HepG2 (cell line): ENCODE measurements around the gene HPS6.

Experiments used
- ADNP ChIP-seq: sonication (generic); formaldehyde crosslinking; IDR thresholded peaks from 2 replicates; pipeline ENCODE4 v1.4.0; 2020; ENCODE audit warnings: missing genetic modification reagents
- EP300 ChIP-seq, 3 experiments: sonication (generic) in 1 of 3; formaldehyde crosslinking in 1 of 3; IDR thresholded peaks; 2 replicates each; pipeline versions ENCODE4 v1.5.1 to v1.6.1; 2011 to 2020; ENCODE audit warnings: low read depth in 2 of 3, low read length in 2 of 3, borderline replicate concordance in 1 of 3, improper control_type of control experiment in 1 of 3, mild to moderate bottlenecking in 1 of 3, missing genetic modification reagents in 1 of 3, moderate library complexity in 1 of 3
- FOXM1 ChIP-seq: sonication (generic); formaldehyde crosslinking; IDR thresholded peaks from 2 replicates; pipeline ENCODE4 v1.5.0; 2020; ENCODE audit warnings: missing genetic modification reagents
- MED13 ChIP-seq: sonication (generic); formaldehyde crosslinking; IDR thresholded peaks from 2 replicates; pipeline ENCODE4 v1.5.0; 2020; ENCODE audit warnings: missing genetic modification reagents
- SUZ12 ChIP-seq: fragments of 150-350 bp; IDR thresholded peaks from 2 replicates; pipeline ENCODE4 v1.6.1; 2014; ENCODE audit warnings: low read depth, low read length
- TCF7L2 ChIP-seq: IDR thresholded peaks from 2 replicates; pipeline ENCODE4 v1.6.1; 2011; ENCODE audit warnings: mild to moderate bottlenecking, low read depth, low read length, moderate library complexity
- ZNF124 ChIP-seq: sonication (generic); formaldehyde crosslinking; IDR thresholded peaks from 2 replicates; pipeline ENCODE4 v1.4.0; 2020; ENCODE audit warnings: missing genetic modification reagents
- ZNF274 ChIP-seq: sonication (generic); formaldehyde crosslinking; IDR thresholded peaks from 2 replicates; pipeline ENCODE4 v1.5.1; 2020; ENCODE audit warnings: mild to moderate bottlenecking, missing genetic modification reagents
- ZNF614 ChIP-seq: IDR thresholded peaks from 2 replicates; pipeline ENCODE4 v1.6.1; 2018; ENCODE audit warnings: missing biosample characterization, missing genetic modification reagents, inconsistent platforms, borderline replicate concordance
- TF ChIP-seq, protein P1 (sequence below), 2 experiments: IDR thresholded peaks; 2 replicates each; pipeline ENCODE4 v1.6.1; 2011 to 2012; ENCODE audit warnings: low read length in 2 of 2, borderline replicate concordance in 1 of 2, low read depth in 1 of 2, mild to moderate bottlenecking in 1 of 2, moderate library complexity in 1 of 2
- TF ChIP-seq, protein P2 (sequence below): sonication (generic); formaldehyde crosslinking; IDR thresholded peaks from 2 replicates; pipeline ENCODE4 v1.5.0; 2020; ENCODE audit warnings: mild to moderate bottlenecking, missing genetic modification reagents, moderate library complexity

DNA sequence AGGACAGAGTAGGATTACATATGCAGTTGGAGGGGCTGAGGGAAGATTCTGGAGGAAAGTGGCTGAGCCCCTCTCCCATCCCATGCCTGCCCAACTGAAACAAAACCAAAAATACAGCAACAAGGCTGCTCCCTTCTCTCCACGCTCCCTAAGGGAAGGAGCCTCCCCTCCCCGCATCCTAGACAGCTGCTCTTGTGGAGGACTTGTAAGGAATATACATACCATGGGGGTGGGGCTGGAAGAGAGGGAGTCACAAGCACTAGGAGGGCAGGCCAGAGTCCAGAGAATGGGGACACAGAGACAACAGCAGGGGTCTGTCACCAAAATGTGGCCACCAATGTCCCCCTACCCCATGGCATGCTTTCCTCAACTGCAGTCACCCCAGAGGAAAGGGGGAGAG lies 41.8 kb downstream of the HPS6 start:
- TF ChIP-seq ZNF614 (CRISPR knock-in tag) (no peak), TCF7L2 (no peak), ZNF124 (CRISPR knock-in tag) (no peak), SUZ12 (no peak), ZNF274 (CRISPR knock-in tag) (no peak), FOXM1 (CRISPR knock-in tag) (no peak), EP300 (IDR thresholded peaks at IDR 0.05; ENCODE audit: low read depth in 2 of 2, low read length in 2 of 2) (no peak), EP300 (CRISPR knock-in tag; IDR thresholded peaks at IDR 0.05; ENCODE audit: borderline replicate concordance) (no peak), ADNP (CRISPR knock-in tag) (no peak), MED13 (CRISPR knock-in tag) (no peak)
- TF ChIP-seq, protein P1, sequence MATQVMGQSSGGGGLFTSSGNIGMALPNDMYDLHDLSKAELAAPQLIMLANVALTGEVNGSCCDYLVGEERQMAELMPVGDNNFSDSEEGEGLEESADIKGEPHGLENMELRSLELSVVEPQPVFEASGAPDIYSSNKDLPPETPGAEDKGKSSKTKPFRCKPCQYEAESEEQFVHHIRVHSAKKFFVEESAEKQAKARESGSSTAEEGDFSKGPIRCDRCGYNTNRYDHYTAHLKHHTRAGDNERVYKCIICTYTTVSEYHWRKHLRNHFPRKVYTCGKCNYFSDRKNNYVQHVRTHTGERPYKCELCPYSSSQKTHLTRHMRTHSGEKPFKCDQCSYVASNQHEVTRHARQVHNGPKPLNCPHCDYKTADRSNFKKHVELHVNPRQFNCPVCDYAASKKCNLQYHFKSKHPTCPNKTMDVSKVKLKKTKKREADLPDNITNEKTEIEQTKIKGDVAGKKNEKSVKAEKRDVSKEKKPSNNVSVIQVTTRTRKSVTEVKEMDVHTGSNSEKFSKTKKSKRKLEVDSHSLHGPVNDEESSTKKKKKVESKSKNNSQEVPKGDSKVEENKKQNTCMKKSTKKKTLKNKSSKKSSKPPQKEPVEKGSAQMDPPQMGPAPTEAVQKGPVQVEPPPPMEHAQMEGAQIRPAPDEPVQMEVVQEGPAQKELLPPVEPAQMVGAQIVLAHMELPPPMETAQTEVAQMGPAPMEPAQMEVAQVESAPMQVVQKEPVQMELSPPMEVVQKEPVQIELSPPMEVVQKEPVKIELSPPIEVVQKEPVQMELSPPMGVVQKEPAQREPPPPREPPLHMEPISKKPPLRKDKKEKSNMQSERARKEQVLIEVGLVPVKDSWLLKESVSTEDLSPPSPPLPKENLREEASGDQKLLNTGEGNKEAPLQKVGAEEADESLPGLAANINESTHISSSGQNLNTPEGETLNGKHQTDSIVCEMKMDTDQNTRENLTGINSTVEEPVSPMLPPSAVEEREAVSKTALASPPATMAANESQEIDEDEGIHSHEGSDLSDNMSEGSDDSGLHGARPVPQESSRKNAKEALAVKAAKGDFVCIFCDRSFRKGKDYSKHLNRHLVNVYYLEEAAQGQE (IDR thresholded peaks at IDR 0.05; ENCODE audit: borderline replicate concordance in 1 of 2, low read depth in 1 of 2, low read length in 2 of 2), result no peak
- TF ChIP-seq, protein P2, sequence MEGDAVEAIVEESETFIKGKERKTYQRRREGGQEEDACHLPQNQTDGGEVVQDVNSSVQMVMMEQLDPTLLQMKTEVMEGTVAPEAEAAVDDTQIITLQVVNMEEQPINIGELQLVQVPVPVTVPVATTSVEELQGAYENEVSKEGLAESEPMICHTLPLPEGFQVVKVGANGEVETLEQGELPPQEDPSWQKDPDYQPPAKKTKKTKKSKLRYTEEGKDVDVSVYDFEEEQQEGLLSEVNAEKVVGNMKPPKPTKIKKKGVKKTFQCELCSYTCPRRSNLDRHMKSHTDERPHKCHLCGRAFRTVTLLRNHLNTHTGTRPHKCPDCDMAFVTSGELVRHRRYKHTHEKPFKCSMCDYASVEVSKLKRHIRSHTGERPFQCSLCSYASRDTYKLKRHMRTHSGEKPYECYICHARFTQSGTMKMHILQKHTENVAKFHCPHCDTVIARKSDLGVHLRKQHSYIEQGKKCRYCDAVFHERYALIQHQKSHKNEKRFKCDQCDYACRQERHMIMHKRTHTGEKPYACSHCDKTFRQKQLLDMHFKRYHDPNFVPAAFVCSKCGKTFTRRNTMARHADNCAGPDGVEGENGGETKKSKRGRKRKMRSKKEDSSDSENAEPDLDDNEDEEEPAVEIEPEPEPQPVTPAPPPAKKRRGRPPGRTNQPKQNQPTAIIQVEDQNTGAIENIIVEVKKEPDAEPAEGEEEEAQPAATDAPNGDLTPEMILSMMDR (CRISPR knock-in tag), result no peak
